ENCODE measurements around the gene KLC1.

Gene KLC1

GRCh38 chr14:103745424-103745823 lies 116.4 kb downstream of the KLC1 start:
- no peak for ATAC-seq (replicated peaks)
- Mint-ChIP-seq H3K27me3 (no peaks in the 10 kb centered on the region), H3K27ac (no peak overlapping the region), H3K36me3 (peaks cover 10 to 14% of the 10 kb centered on the region in 2 donors), H3K4me1 (no peaks in the 10 kb centered on the region), H3K9me3 (no peaks in the 10 kb centered on the region), H3K4me3 (no peak overlapping the region)
- no peak for DNase-seq

- Mint-ChIP-seq H3K9me3 (no peaks in the 10 kb centered on the region), H3K36me3 (peaks cover 9 to 13% of the 10 kb centered on the region in 2 donors), H3K27ac (no peak overlapping the region), H3K4me1 (no peaks in the 10 kb centered on the region), H3K4me3 (no peak overlapping the region), H3K27me3 (no peaks in the 10 kb centered on the region)
- ATAC-seq (replicated peaks) (no peak), DNase-seq (no peak)
Observed at GRCh38 chr14:103746701-103747100, 117.7 kb downstream of the KLC1 start.

GRCh38 chr14:103748534-103748857 lies 119.5 kb downstream of the KLC1 start:
- H3K27ac Mint-ChIP-seq = no peak overlapping the region
- ATAC-seq (replicated peaks) = no peak

GRCh38 chr14:103749452-103749851 lies 120.4 kb downstream of the KLC1 start:
- H3K4me1 Mint-ChIP-seq = no peaks in the 10 kb centered on the region
- ATAC-seq (replicated peaks) = no peak
- H3K9me3 Mint-ChIP-seq = no peaks in the 10 kb centered on the region
- no peak for DNase-seq
- H3K27ac Mint-ChIP-seq = no peak overlapping the region
- H3K36me3 Mint-ChIP-seq = peaks cover 6 to 13% of the 10 kb centered on the region in 2 donors
- H3K4me3 Mint-ChIP-seq = no peak overlapping the region
- no peaks in the 10 kb centered on the region for H3K27me3 Mint-ChIP-seq

More at GRCh38 chr14:103748534-103748857, 119.5 kb downstream of the KLC1 start:
- Mint-ChIP-seq H3K4me1 (no peaks in the 10 kb centered on the region), H3K36me3 (peaks cover 6 to 9% of the 10 kb centered on the region in 2 donors), H3K9me3 (no peaks in the 10 kb centered on the region), H3K27me3 (no peaks in the 10 kb centered on the region), H3K4me3 (no peak overlapping the region)
- no peak for DNase-seq

- H3K9me3 Mint-ChIP-seq = no peaks in the 10 kb centered on the region
Observed at GRCh38 chr14:103749860-103750259, 120.8 kb downstream of the KLC1 start.

More at GRCh38 chr14:103749860-103750259, 120.8 kb downstream of the KLC1 start:
- Mint-ChIP-seq H3K4me3 (no peak overlapping the region), H3K27me3 (no peaks in the 10 kb centered on the region), H3K27ac (no peak overlapping the region), H3K4me1 (no peaks in the 10 kb centered on the region), H3K36me3 (peaks cover 6 to 13% of the 10 kb centered on the region in 2 donors)
- no peak for ATAC-seq (replicated peaks)
- DNase-seq = no peak
